ENCODE data around the gene RTP3.

RTP3 gene

GRCh38 chr3:46497556-46498265, at the start of gene RTP3:
RTP3 (plus strand) TSS chr3:46497976; CDS start chr3:46498063, 87 bp downstream.
- no peak for DNase-seq

DNA sequence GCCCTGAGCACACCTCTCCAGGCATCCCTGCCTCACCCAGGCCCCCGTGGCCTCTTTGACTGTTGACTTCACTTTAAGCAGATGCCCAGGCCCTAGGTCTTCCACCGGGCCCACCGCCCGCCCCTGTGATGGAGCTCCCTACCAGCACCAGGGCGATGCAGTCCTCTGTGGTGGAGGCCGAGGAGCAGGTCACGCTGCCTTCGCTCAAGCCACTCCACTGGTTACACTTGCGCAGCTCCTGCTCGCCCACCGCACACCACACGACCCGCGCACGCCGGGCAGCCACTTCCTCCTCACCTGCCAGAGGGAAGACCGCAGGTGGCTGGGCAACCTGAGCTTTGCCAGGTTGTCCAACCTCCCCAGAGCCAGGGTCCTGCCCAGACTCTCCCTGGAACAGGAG, 49.1 kb upstream of the RTP3 start:
- no peak for DNase-seq

- DNase-seq: no peak
Observed at GRCh38 chr3:46449755-46450552, 47.8 kb upstream of the RTP3 start.

DNA sequence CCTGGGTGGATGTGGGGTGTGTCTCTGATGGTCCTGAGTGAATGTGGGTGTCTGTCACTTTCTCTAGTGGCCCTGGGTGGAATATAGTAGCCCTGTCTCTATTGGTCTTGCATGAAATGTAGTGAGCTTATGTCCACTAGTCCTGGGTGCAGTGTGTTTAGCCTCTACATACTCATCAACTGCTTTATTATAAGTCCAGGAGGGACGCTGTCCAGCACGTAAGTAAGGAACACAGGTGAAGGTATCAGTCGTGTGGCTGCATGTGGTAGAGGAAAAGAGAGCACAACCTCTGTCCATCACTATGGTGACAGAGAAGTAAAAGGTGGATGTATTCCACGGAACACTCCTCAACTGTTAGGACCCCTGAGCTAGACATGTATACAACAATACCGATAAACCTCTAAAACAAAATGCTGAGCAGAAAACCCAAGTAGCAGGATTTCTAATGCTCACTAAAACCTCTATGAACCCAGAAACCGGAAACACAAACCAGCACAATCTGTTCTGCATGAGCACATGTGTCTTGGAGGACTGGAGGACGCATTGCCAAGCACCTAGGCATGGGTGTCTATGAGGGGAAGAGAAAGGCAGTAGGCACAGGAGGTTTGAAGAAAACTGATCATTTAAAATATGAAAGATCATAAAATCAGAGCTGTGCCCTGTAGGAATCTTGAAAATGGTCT, 44.1 kb upstream of the RTP3 start:
- no peak for DNase-seq

DNA sequence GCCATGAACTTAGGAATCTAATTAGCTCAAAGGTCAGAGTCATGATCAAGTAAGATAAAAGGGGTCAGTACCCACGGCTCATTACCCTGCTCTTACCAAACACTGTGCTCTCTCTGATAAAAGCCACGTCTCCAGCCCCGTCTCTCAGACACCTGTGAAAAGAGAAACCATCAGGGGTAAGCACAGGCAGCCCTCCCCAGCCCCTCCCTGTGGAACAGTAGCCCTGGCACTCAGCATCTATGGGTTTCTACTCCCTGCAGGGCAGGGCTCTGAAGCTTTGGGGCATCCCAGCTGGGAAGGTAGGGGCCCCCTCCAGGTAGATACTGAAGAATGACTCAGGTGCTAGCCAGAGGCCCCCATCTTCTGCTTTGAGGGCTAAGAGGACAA, 43.6 kb upstream of the RTP3 start:
- no peak for DNase-seq

- no peak for DNase-seq
Observed at GRCh38 chr3:46454606-46455005, 43.2 kb upstream of the RTP3 start.

DNA sequence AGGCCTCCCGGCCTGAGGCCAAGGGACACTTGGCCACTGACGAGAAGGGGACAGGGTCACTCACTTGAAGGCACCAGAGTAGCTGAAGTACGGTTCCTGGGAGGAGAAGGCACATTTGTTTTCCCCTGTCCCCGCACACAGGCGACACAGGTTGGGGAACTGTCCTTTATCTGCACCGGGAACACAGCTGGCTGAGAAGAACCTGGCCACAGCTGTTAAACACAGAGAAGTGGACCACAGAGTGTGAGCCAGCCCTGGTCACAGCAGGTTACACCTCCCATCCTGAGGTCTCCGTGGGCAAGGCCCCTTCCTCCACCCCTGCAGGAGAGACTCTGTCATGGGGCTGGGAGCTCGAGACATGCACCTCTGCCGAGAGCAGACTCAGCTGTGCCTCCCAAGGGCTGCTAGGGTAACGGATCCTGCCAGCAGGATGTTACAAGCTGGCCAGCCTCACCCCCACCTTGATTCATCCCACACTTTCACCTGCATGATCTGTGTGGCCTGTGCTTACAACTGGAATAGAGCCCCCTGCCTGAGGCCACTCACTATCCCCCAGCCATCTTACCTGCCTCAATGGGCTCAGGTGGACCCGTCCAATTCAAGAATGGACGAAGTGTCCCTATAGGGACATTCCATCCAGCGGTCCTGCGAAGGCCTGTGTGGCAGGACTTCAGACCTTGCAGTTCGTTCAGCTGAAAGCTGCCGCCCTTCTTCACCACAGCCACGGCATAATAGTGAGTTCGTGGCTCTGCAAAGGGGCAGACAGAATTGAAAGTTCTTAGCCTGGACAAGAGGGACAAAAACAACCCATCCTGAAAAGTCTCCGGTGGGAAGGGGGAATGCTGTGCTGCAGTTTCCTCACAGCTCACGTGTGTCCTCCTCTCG, 42.3 kb upstream of the RTP3 start:
- no peak for DNase-seq

GRCh38 chr3:46456118-46456517, 41.7 kb upstream of the RTP3 start:
- DNase-seq: no peak

- DNase-seq: no peak
Observed at GRCh38 chr3:46460051-46460450, 37.7 kb upstream of the RTP3 start.

- DNase-seq: no peak
Observed at GRCh38 chr3:46462111-46462510, 35.7 kb upstream of the RTP3 start.

DNA sequence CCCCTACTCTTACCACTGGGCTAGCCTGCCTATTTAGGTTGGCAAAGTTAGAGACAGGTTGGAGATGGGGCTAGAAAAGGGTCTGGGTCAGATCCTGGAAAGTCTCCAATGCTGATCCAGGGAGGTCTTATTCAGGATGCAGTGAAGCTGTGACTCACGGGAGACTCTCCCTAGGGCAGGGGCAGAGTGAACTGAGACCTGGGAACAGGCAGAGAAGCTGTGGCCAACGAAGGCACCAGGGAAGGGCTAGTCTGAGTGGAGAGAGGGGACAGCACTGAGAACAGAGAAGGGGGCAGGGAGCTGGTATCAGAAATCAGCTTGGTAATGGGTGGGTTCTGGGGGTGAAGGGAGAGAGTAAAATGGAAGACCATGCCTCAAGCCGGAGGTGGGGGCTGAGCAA, 35.3 kb upstream of the RTP3 start:
- no peak for DNase-seq

GRCh38 chr3:46463120-46463867, 34.5 kb upstream of the RTP3 start:
- no peak for DNase-seq

GRCh38 chr3:46463868-46464241, 33.9 kb upstream of the RTP3 start:
- no peak for DNase-seq

DNA sequence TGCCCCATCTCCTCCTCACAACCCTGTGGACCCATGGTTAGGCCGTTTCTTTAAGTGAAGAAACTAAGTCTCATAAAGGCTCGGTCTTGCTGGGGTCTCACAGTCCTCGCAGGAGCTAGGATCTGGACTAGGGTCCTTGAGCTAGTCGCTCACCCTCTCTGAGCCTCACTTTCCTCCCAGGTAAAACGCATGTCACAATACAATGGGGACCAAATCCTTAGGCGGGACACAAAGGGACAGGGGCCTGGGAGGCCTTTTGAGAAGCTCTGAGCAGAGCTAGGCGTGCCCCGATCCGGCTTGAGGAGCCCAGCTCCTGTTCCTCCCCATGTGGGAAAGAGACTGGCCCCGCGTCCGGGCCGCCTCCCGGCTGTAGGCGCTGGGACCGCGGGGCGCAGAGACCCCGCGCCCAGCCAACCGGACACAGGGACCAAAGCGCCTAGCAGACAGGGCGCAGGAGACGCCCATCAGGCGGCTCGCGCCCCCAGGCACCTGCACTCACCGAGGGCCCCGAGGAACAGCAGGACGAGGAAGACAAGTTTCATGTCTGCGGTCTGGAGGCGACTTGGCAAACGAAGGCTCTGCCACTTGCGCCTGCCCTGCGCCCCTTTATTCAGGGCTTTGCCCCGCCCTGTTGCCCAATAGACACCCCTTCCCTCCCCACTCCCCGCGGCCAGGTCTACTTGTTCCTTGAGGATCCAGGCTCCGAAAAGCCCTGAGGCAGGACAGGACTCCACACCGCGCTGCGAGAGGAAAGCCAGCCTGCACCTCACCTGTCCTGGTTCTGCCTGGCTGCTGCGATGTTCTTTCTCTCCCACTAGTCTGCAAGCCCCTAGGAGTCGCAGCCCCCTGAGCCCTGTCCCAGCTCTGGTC, 33.2 kb upstream of the RTP3 start, which contains the start of gene LTF:
Gene LTF (minus strand): TSS at position 580 of the 870 bp plus-strand sequence. CDS start 38 bp downstream, at position 542.
- DNase-seq: no peak

DNA sequence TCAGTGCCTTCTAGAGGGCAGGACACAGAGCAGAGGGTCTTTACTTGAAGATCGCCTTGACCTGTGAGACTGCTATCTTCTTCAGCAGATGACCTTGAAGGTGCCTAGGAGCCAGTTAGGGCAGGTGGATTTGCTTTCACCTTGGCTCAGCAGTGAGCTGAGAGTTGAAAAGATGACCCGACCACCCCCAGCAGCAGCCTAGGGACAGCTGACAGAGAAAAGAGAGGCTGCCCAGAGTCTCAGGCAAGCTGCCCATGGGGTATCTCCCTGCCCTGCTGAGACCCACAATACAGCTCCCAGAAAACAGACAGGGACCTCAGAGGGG, 32.6 kb upstream of the RTP3 start:
- no peak for DNase-seq

DNA sequence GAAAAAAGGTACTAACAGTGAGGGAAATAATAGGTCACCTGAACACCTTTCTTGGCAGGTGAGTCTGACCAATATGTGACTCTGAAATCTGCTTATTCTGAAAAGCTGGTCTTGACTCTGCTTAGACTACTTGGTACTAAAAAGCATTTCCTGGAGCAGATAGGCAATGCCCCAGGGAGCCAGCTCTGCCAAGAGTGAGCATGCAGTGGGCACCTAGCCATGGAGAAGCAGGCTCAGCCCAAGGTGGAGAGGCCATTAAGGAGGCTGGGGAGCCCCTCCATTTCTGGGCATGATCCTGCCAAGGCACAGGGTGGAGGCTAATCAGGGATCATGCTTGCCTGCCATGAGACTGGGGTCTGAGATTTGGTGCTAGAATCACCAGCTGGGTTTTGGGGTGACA, 31.5 kb upstream of the RTP3 start:
- no peak for DNase-seq

DNA sequence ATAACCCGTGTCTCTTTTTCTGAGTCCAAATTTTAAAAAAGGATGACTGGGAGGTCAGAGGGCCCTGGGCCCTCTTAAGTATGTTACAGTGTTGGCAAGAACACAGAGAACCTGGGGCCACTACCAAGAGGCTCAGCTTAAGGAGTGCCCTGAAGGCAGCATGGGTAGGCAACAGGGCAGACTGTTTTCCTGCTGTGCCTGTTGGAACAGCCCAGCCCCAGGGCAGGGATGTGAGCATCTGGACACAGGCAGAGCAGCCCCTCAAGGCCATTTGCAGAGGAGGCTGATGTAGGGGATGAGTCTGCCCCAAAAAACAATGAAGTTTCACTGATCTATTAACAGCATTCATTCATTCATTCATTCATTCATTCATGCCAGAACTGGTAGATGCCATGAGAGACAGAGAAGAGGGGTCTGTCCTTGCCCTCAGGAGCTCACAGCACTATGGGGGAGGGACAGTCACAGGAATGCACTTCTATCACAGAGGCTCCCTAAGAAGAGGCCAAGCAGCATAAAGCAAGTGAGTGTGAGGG, 30.8 kb upstream of the RTP3 start:
- no peak for DNase-seq

DNA sequence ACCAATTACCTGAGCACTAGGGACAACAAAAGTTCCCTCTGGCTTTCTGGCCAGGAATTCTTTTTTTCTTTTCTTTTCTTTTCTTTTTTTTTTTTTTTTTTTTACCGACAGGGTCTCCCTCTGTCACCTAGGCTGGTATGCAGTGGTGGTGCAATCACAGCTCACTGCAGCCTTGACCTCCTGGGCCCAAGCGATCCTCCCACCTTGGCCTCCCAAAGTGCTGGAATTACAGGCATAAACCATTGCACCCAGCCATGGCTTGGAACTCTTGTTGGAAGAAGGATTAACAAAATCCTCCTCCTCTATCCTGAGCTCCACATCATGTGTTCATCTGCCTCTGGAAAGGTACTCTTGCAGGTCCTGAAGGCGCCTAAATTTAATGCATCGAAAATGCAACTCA, 30.2 kb upstream of the RTP3 start:
- DNase-seq: no peak

DNA sequence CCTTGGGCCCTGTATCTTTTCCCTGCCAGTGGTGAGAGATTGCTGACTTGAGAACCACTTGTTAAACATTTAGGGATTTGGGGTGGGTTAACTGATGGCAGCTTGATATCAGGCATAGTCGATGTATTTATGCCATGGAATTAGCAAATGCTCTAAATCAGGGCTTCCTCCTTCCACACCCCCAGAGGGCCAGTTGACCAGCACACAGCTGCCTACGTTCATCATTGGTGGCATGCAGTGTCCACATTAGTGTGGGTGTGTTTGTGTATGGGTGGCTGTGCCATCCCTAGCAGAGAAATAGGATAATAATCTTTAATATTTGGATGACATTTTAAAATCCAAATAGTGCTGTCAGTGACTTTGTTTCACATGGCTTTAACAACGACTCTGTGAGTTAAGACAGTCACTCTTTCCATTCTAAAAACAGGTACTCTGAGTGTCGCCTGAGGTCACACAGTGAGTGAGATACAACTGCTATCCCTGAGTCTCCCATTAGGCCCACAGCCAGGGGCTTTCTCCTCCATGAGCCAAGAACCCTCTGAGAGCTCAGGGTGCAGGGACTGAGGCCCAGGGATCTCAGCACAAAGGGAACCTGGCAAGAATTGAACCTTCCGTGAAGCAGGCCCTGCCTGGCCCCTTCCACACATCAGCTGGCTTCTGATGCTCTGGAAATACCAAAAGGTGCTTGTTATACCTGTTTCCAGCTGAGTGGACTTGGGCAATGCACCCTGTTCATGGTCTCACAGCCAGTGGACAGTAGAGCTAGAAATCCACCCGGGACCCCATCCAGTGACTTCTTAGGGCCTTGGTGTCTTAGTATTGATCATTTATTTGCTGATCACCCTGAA, 28.8 kb upstream of the RTP3 start:
- DNase-seq: no peak
